ENCODE measurements around the gene SNX27.
"Not testable (repeated sequence)": the region's sequence is repeated elsewhere in the genome, so short reads cannot be mapped to it uniquely, and the experiment has no call there.

SNX27 gene

DNA sequence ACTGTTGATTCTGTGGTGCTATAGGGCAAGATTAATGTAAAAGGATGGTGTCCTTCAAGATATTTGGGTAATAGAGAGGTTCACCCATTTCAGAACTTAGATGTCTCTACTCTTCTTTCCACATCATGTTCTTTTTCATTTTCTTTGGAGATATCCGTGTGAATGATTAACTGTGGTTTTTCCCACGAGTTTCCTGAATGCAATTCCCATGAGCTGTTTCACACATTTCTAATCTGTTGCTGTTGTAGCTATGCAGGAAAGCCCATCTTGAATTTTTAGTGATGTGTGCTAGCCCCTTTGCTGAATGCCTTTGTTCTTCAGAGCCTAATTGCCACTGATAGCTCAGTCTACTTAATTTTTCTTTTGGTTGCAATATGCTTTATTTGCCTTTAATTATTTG, 27.6 kb downstream of the SNX27 start:
- H3K27ac ChIP-seq (ENCODE audit: low read depth, low read length), result no peak overlapping the region
- 0 out of 2 replicates have a peak, but pooled peaks cover 3% of the 10 kb centered on the region for H3F3A ChIP-seq (ENCODE audit: control insufficient read depth, insufficient read depth)
- H3K79me2 ChIP-seq (ENCODE audit: control insufficient read depth, low read length), result no peaks in the 10 kb centered on the region; the same call in 1 of the 2 replicates
- no peak overlapping the region for H3K4me2 ChIP-seq (ENCODE audit: low read length)
- no peaks in the 10 kb centered on the region for H3K27me3 ChIP-seq (ENCODE audit: control insufficient read depth, low read length)
- no peaks in the 10 kb centered on the region for H3K4me1 ChIP-seq (ENCODE audit: control insufficient read depth, low read length)
- no peaks in the 10 kb centered on the region for H3K9me3 ChIP-seq (ENCODE audit: control insufficient read depth, insufficient read depth, low read length)
- H3K4me3 ChIP-seq (ENCODE audit: low read length), result no peak overlapping the region
- TF ChIP-seq, protein P1, sequence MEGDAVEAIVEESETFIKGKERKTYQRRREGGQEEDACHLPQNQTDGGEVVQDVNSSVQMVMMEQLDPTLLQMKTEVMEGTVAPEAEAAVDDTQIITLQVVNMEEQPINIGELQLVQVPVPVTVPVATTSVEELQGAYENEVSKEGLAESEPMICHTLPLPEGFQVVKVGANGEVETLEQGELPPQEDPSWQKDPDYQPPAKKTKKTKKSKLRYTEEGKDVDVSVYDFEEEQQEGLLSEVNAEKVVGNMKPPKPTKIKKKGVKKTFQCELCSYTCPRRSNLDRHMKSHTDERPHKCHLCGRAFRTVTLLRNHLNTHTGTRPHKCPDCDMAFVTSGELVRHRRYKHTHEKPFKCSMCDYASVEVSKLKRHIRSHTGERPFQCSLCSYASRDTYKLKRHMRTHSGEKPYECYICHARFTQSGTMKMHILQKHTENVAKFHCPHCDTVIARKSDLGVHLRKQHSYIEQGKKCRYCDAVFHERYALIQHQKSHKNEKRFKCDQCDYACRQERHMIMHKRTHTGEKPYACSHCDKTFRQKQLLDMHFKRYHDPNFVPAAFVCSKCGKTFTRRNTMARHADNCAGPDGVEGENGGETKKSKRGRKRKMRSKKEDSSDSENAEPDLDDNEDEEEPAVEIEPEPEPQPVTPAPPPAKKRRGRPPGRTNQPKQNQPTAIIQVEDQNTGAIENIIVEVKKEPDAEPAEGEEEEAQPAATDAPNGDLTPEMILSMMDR (IDR thresholded peaks at IDR 0.05; ENCODE audit: low read depth, low read length, poor library complexity, severe bottlenecking), result no peak
- no peak for TF ChIP-seq EZH2phosphoT487 (IDR thresholded peaks at IDR 0.05; ENCODE audit: borderline replicate concordance, low read length)
- peaks cover 3% of the 10 kb centered on the region; the same call in 1 of the 2 replicates for H3K36me3 ChIP-seq (ENCODE audit: control insufficient read depth, low read length)
- H4K20me1 ChIP-seq (ENCODE audit: control insufficient read depth, insufficient read depth, low read depth, low read length), result no peaks in the 10 kb centered on the region
- H3K9me2 ChIP-seq (replicated peaks; ENCODE audit: control insufficient read depth, low read length), result no peaks in the 10 kb centered on the region

DNA sequence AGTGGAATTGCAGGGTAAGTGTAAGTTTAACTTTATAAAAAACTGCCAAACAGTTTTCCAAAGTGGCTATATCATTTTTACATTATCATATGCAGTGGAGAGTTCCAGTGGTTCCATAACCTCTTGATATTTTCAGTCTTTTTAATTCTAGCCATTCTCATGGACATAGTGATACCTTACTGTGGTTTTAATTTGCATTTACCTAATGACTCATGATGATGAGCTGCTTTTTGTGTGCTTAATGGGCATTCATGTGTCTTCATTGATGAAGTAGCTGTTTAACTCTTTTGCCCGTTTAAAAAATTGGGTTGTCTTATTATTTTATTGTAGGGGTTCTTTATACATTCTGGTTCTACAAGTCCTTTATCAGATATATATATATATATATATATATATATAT, 29.4 kb downstream of the SNX27 start:
- Histone ChIP-seq H4K20me1 (ENCODE audit: control insufficient read depth, insufficient read depth, low read depth, low read length) (no peaks in the 10 kb centered on the region), H3K9me2 (replicated peaks; ENCODE audit: control insufficient read depth, low read length) (no peaks in the 10 kb centered on the region), H3F3A (ENCODE audit: control insufficient read depth, insufficient read depth) (0 out of 2 replicates have a peak, but pooled peaks cover 3% of the 10 kb centered on the region), H3K79me2 (ENCODE audit: control insufficient read depth, low read length) (peaks cover 8% of the 10 kb centered on the region), H3K9me3 (ENCODE audit: control insufficient read depth, insufficient read depth, low read length) (no peaks in the 10 kb centered on the region), H3K27me3 (ENCODE audit: control insufficient read depth, low read length) (no peaks in the 10 kb centered on the region), H3K4me3 (ENCODE audit: low read length) (no peak overlapping the region), H3K4me2 (ENCODE audit: low read length) (no peak overlapping the region), H3K4me1 (ENCODE audit: control insufficient read depth, low read length) (no peaks in the 10 kb centered on the region), H3K36me3 (ENCODE audit: control insufficient read depth, low read length) (peaks cover 3% of the 10 kb centered on the region; the same call in 1 of the 2 replicates), H3K27ac (ENCODE audit: low read depth, low read length) (no peak overlapping the region)
- TF ChIP-seq, protein P1 (IDR thresholded peaks at IDR 0.05; ENCODE audit: low read depth, low read length, poor library complexity, severe bottlenecking), result no peak
- TF ChIP-seq EZH2phosphoT487 (IDR thresholded peaks at IDR 0.05; ENCODE audit: borderline replicate concordance, low read length), result no peak

DNA sequence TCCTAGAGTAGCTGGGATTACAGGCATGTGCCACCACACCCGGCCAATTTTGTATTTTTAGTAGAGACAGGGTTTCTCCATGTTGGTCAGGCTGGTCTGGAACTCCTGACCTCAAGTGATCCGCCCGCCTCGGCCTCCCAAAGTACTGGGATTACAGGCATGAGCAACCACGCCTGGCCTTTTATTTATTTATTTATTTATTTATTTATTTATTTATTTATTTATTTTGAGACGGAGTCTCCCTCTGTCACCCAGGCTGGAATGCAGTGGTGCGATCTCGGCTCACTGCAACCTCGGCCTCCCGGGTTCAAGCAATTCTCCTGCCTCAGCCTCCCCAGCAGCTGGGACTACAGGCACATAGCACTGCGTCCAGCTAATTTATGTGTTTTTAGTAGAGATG, 31.2 kb downstream of the SNX27 start:
- not testable (repeated sequence) for H4K20me1 ChIP-seq (ENCODE audit: control insufficient read depth, insufficient read depth, low read depth, low read length); H3K79me2 ChIP-seq (ENCODE audit: control insufficient read depth, low read length); H3K4me1 ChIP-seq (ENCODE audit: control insufficient read depth, low read length); H3K36me3 ChIP-seq (ENCODE audit: control insufficient read depth, low read length); H3K9me3 ChIP-seq (ENCODE audit: control insufficient read depth, insufficient read depth, low read length); H3F3A ChIP-seq (ENCODE audit: control insufficient read depth, insufficient read depth); H3K27me3 ChIP-seq (ENCODE audit: control insufficient read depth, low read length); H3K9me2 ChIP-seq (replicated peaks; ENCODE audit: control insufficient read depth, low read length); H3K4me2 ChIP-seq (ENCODE audit: low read length); H3K4me3 ChIP-seq (ENCODE audit: low read length); H3K27ac ChIP-seq (ENCODE audit: low read depth, low read length)

DNA sequence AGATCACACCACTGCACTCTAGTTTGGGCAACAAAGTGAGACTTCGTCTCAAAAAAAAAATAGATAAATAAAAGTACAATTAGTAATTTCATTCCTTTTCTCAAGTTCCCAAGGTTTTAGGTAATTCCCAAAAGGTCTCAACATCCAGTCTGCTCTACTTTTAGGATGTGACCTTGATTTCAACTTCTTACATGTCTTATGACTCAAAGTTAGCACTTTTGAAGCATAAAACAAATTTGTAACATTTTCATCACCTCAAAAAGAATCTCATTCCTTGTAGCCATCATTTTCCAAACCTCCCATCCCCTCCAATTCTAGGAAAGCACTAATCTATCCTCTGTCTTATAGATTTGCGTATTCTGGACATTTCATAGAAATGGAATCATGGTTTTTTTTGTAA, 32.2 kb downstream of the SNX27 start:
- no peaks in the 10 kb centered on the region for H4K20me1 ChIP-seq (ENCODE audit: control insufficient read depth, insufficient read depth, low read depth, low read length)
- no peaks in the 10 kb centered on the region for H3K9me2 ChIP-seq (replicated peaks; ENCODE audit: control insufficient read depth, low read length)
- TF ChIP-seq, protein P1 (IDR thresholded peaks at IDR 0.05; ENCODE audit: low read depth, low read length, poor library complexity, severe bottlenecking), result no peak
- TF ChIP-seq EZH2phosphoT487 (IDR thresholded peaks at IDR 0.05; ENCODE audit: borderline replicate concordance, low read length), result no peak
- no peak overlapping the region for H3K4me3 ChIP-seq (ENCODE audit: low read length)
- no peak overlapping the region for H3K4me2 ChIP-seq (ENCODE audit: low read length)
- H3K79me2 ChIP-seq (ENCODE audit: control insufficient read depth, low read length), result peaks cover 8% of the 10 kb centered on the region
- no peaks in the 10 kb centered on the region for H3K4me1 ChIP-seq (ENCODE audit: control insufficient read depth, low read length)
- 0 out of 2 replicates have a peak, but pooled peaks cover 3% of the 10 kb centered on the region for H3F3A ChIP-seq (ENCODE audit: control insufficient read depth, insufficient read depth)
- no peaks in the 10 kb centered on the region for H3K27me3 ChIP-seq (ENCODE audit: control insufficient read depth, low read length)
- H3K27ac ChIP-seq (ENCODE audit: low read depth, low read length), result no peak overlapping the region
- no peaks in the 10 kb centered on the region for H3K9me3 ChIP-seq (ENCODE audit: control insufficient read depth, insufficient read depth, low read length)
- peaks cover 3% of the 10 kb centered on the region; the same call in 1 of the 2 replicates for H3K36me3 ChIP-seq (ENCODE audit: control insufficient read depth, low read length)

Measured in DOHH2 (cell line).